Measurements from ENCODE around the gene AFP. TPM values are rescaled to one million over a fixed set of nuclear protein-coding genes. Genes with fewer than 3 reads are reported as not detected.

Gene AFP
- total and polyA plus RNA-seq, 2 donors (not counting 1 experiment from before 2014, with no cell fraction given), result not detected

DNA sequence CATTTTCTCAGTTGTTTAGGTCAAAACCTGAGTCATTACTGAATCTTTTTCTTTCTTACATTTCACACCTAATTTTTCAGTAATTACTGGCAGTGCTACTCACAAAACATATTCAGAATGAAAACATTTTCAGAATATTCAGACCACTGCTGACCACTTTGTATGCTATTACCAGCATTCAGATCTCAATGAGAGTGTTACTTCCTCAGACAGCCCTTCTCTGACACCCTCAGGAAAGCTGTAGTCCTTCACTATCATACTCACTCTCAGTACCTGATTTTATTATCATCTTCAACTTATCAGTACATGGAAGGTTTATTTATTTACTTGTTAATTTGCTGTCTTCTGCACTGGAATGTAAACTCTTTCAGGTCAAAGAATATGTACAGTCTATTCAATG, 44.2 kb upstream of the AFP start:
- no peaks in the 10 kb centered on the region for H3K9me3 Mint-ChIP-seq (ENCODE audit: insufficient read depth)
- no peak overlapping the region for H3K27ac ChIP-seq (ENCODE audit: low read length in 2 of 2)
- H3K9me3 ChIP-seq (ENCODE audit: control extremely low read depth in 1 of 3, control insufficient read depth in 2 of 3, insufficient read depth in 1 of 3, low read length in 2 of 3), result no peaks in the 10 kb centered on the region
- H3K27me3 Mint-ChIP-seq, result peaks cover 10% of the 10 kb centered on the region
- H2AFZ ChIP-seq (ENCODE audit: insufficient read depth, low read depth, low read length, poor library complexity, severe bottlenecking), result no peak overlapping the region
- intact Hi-C loops (cut with micrococcal nuclease), result no loop called here
- no peak overlapping the region for H3K4me3 Mint-ChIP-seq
- no peak overlapping the region for H3K4me2 ChIP-seq (replicated peaks; ENCODE audit: low read depth, low read length, poor library complexity, severe bottlenecking)
- H3K9ac ChIP-seq (ENCODE audit: low read length), result no peak overlapping the region
- CTCF ChIA-PET, result no interaction called here
- POLR2A ChIA-PET, result no interaction called here
- no peaks in the 10 kb centered on the region for H3K4me1 Mint-ChIP-seq
- H3K27me3 ChIP-seq (replicated peaks in 1 of 4; ENCODE audit: control extremely low read depth in 1 of 4, control insufficient read depth in 3 of 4, insufficient read depth in 4 of 4, low read length in 3 of 4), result no peaks in the 10 kb centered on the region
- DNase-seq (no peak), ATAC-seq (ENCODE audit: low read depth) (no peak)
- H3K79me2 ChIP-seq (ENCODE audit: control insufficient read depth, insufficient read depth, low read length), result no peaks in the 10 kb centered on the region
- H3K4me3 ChIP-seq (ENCODE audit: control extremely low read depth in 1 of 5, extremely low read depth in 1 of 5, insufficient read depth in 1 of 5, low read depth in 2 of 5, low read length in 4 of 5), result no peak overlapping the region
- H3K4me1 ChIP-seq (ENCODE audit: control insufficient read depth in 2 of 2, insufficient read depth in 2 of 2, low read length in 2 of 2), result no peaks in the 10 kb centered on the region
- H4K20me1 ChIP-seq (ENCODE audit: control insufficient read depth, insufficient read depth, low read length, poor library complexity, severe bottlenecking), result no peaks in the 10 kb centered on the region
- no peaks in the 10 kb centered on the region for H3K36me3 ChIP-seq (replicated peaks in 1 of 2; ENCODE audit: control extremely low read depth in 1 of 2, control insufficient read depth in 1 of 2, extremely low read depth in 1 of 2, insufficient read depth in 2 of 2, low read length in 1 of 2)
- no peak overlapping the region for H3K27ac Mint-ChIP-seq
- TF ChIP-seq, protein P1, sequence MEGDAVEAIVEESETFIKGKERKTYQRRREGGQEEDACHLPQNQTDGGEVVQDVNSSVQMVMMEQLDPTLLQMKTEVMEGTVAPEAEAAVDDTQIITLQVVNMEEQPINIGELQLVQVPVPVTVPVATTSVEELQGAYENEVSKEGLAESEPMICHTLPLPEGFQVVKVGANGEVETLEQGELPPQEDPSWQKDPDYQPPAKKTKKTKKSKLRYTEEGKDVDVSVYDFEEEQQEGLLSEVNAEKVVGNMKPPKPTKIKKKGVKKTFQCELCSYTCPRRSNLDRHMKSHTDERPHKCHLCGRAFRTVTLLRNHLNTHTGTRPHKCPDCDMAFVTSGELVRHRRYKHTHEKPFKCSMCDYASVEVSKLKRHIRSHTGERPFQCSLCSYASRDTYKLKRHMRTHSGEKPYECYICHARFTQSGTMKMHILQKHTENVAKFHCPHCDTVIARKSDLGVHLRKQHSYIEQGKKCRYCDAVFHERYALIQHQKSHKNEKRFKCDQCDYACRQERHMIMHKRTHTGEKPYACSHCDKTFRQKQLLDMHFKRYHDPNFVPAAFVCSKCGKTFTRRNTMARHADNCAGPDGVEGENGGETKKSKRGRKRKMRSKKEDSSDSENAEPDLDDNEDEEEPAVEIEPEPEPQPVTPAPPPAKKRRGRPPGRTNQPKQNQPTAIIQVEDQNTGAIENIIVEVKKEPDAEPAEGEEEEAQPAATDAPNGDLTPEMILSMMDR (IDR thresholded peaks at IDR 0.05), result no peak
- no peak for TF ChIP-seq EZH2 (IDR thresholded peaks at IDR 0.05; ENCODE audit: borderline replicate concordance, insufficient read depth, low read depth, low read length, poor library complexity, severe bottlenecking)

DNA sequence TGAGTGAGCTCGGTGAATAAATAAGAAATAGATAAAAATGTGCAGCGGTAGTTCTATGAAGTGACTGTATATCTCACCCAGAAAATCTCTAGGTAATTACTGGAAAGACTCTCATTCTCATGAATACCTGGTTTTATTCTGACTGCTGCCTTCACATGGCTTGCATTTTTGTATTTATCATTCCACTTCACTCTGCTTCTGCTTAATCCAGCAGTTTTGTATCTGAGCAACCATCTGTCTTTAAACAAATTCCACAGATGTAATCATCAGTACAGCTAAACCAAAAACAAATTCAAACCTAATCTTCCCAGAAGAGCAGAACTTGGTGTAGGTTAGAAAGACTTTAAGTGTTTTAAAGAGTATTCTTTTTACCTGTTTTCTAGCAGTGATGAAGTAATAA, 43.1 kb upstream of the AFP start:
- ChIA-PET POLR2A (no interaction called here), CTCF (interaction anchor here (1.1 kb wide), 1 partner anchor 183 kb away, joined by 3 read pairs; no protein-coding TSS in a partner anchor)
- H3K27ac Mint-ChIP-seq, result no peak overlapping the region
- H3K4me3 Mint-ChIP-seq, result no peak overlapping the region
- Histone ChIP-seq H3K4me3 (ENCODE audit: control extremely low read depth in 1 of 5, extremely low read depth in 1 of 5, insufficient read depth in 1 of 5, low read depth in 2 of 5, low read length in 4 of 5) (no peak overlapping the region), H3K9ac (ENCODE audit: low read length) (no peak overlapping the region), H3K4me1 (ENCODE audit: control insufficient read depth in 2 of 2, insufficient read depth in 2 of 2, low read length in 2 of 2) (no peaks in the 10 kb centered on the region), H4K20me1 (ENCODE audit: control insufficient read depth, insufficient read depth, low read length, poor library complexity, severe bottlenecking) (no peaks in the 10 kb centered on the region), H3K9me3 (ENCODE audit: control extremely low read depth in 1 of 3, control insufficient read depth in 2 of 3, insufficient read depth in 1 of 3, low read length in 2 of 3) (no peaks in the 10 kb centered on the region), H3K4me2 (replicated peaks; ENCODE audit: low read depth, low read length, poor library complexity, severe bottlenecking) (no peak overlapping the region), H2AFZ (ENCODE audit: insufficient read depth, low read depth, low read length, poor library complexity, severe bottlenecking) (no peak overlapping the region), H3K27me3 (replicated peaks in 1 of 4; ENCODE audit: control extremely low read depth in 1 of 4, control insufficient read depth in 3 of 4, insufficient read depth in 4 of 4, low read length in 3 of 4) (no peaks in the 10 kb centered on the region), H3K36me3 (replicated peaks in 1 of 2; ENCODE audit: control extremely low read depth in 1 of 2, control insufficient read depth in 1 of 2, extremely low read depth in 1 of 2, insufficient read depth in 2 of 2, low read length in 1 of 2) (no peaks in the 10 kb centered on the region), H3K79me2 (ENCODE audit: control insufficient read depth, insufficient read depth, low read length) (no peaks in the 10 kb centered on the region), H3K27ac (ENCODE audit: low read length in 2 of 2) (no peak overlapping the region)
- H3K4me1 Mint-ChIP-seq, result no peaks in the 10 kb centered on the region
- WGBS (ENCODE audit: insufficient coverage), result no CpG with 5 or more reads among the region's 2 CpGs
- ATAC-seq (ENCODE audit: low read depth) (no peak), DNase-seq (no peak)
- H3K27me3 Mint-ChIP-seq, result peaks cover 10% of the 10 kb centered on the region
- no peaks in the 10 kb centered on the region for H3K9me3 Mint-ChIP-seq (ENCODE audit: insufficient read depth)
- TF ChIP-seq EZH2 (IDR thresholded peaks at IDR 0.05; ENCODE audit: borderline replicate concordance, insufficient read depth, low read depth, low read length, poor library complexity, severe bottlenecking), result no peak
- TF ChIP-seq, protein P1 (IDR thresholded peaks at IDR 0.05), result no peak
- intact Hi-C loops (cut with micrococcal nuclease), result no loop called here
